C4-2B (cell line): ENCODE data around the gene ARID5B.

Experiments
- CTCF ChIP-seq: fragments of 450-650 bp; conservative IDR thresholded peaks from 2 replicates; pipeline ENCODE4 v1.5.1; 2017; ENCODE audit warnings: mild to moderate bottlenecking
- ZFX ChIP-seq: fragments of 450-650 bp; IDR thresholded peaks from 2 replicates; pipeline ENCODE4 v1.6.1; 2017

DNA sequence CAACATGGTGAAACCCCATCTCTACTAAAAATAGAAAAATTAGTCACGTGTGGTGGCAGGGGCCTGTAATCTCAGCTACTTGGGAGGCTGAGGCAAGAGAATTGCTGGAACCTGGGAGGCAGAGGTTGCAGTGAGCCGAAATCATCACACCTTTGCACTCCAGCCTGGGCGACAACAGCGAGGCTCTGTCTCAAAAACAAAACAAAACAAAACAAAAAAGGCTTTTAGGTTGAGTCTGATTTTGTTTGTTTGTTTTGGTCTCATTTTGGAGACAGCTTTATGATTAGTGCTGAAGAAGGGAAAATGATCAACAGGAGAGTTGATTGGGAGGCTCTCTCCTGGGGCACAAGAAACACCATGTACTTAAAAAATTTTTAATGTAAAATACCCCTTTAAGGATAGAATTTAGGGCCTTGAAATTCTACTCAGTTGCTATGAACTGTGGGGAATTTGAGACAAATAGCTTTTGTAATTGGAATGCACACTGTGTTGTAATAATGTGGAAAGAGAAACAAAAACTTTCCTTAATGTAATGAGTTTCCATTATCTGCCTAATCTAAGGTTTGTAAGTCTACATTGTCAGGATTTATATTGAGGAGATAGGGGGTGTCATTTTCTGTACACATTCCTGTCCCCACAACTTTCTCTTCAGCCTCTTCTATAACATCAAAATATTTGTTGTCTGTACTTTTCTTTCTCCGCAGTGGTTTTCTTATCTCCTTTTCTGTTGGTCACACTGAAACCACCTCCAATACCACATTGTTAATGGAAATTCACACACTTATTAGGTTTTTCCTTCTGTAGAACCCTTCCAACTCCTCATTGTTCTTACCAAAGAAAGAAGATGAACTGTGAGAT lies 41.3 kb downstream of the ARID5B start:
- no peak for TF ChIP-seq CTCF
- TF ChIP-seq ZFX, result no peak
